Colonic mucosa (tissue), 4 donors: ENCODE results near the gene GPR84. TPM values are rescaled to one million over a fixed set of nuclear protein-coding genes. Genes with fewer than 3 reads are reported as not detected.

Experiments
- DNase-seq: peaks from one replicate; pipeline ENCODE4 v3.0.0-alpha.2; 2020
- H3K27ac ChIP-seq: fragments of 200-600 bp; one replicate; pipeline ENCODE4 v1.8.0; 2021
- H3K27me3 ChIP-seq: fragments of 200-600 bp; one replicate; pipeline ENCODE4 v1.8.0; 2021
- H3K36me3 ChIP-seq: fragments of 200-600 bp; one replicate; pipeline ENCODE4 v1.8.0; 2021
- H3K4me1 ChIP-seq: fragments of 200-600 bp; one replicate; pipeline ENCODE4 v1.8.0; 2021; ENCODE audit warnings: mild to moderate bottlenecking
- H3K4me3 ChIP-seq: fragments of 200-600 bp; one replicate; pipeline ENCODE4 v1.8.0; 2021
- H3K9ac ChIP-seq, 2 donors: one replicate each; pipeline ENCODE4 v1.7.0; 2013; ENCODE audit warnings: control low read depth in 2 of 2, low read depth in 2 of 2, low read length in 2 of 2
- H3K9me3 ChIP-seq: fragments of 200-600 bp; one replicate; pipeline ENCODE4 v1.8.0; 2021
- CTCF ChIP-seq: fragments of 200-600 bp; IDR thresholded peaks from one replicate; pipeline ENCODE4 v1.8.0; 2022; ENCODE audit warnings: antibody characterized with exemption, mild to moderate bottlenecking
- intact Hi-C: fragments of 100-400 bp; cut with DNase I; formaldehyde crosslinking; loops from one replicate; pipeline ENCODE4 v1.14.1; 2022
- total RNA-seq, 2 donors: library from RNA; stranded (reverse); fragmentation: NEBNext Ultra II Directional in 1 of 2; extraction: Animal tissue kit (Norgen Biotek cat#: 25700) in 1 of 2; gene quantifications; one replicate each; pipeline ENCODE4 v1.2.1, GENCODE V29; 2021
- donor health status: healthy.
- donor health status: DM: no; HTN: no; CAD: no.
- donor health status: DM: no; HTN: no; CAD: no.

The GPR84 gene
- total RNA-seq, 2 donors from 2014 or later: 0.21 TPM; not detected in 1

GRCh38 chr12:54358945-54359761, 5.1 kb downstream of the GPR84 start:
- peak overlapping the region; percentile 81 to 89 for H3K9ac ChIP-seq
- peak; percentile 97 for DNase-seq
- H3K27ac ChIP-seq: peak overlapping the region; percentile 75
- no peaks in the 10 kb centered on the region for H3K27me3 ChIP-seq
- H3K9me3 ChIP-seq: no peaks in the 10 kb centered on the region
- TF ChIP-seq CTCF: no peak
- peak overlapping the region; percentile 41 for H3K4me3 ChIP-seq
- intact Hi-C loops: loop anchor here (10.0 kb wide), 1 partner anchor 354 kb away; the partner anchor contains the start of genes HOXC8 and HOXC9
- H3K4me1 ChIP-seq: no peaks in the 10 kb centered on the region
- no peaks in the 10 kb centered on the region for H3K36me3 ChIP-seq

- Histone ChIP-seq H3K4me3 (peak overlapping the region; percentile 41), H3K9me3 (no peaks in the 10 kb centered on the region), H3K4me1 (no peaks in the 10 kb centered on the region), H3K36me3 (no peaks in the 10 kb centered on the region), H3K27me3 (no peaks in the 10 kb centered on the region), H3K27ac (peak overlapping the region; percentile 75), H3K9ac (peak overlapping the region; percentile 81 to 89)
- intact Hi-C loops: loop anchor here (10.0 kb wide), 1 partner anchor 354 kb away; the partner anchor contains the start of genes HOXC8 and HOXC9
- no peak for TF ChIP-seq CTCF
- DNase-seq: no peak
Measured at GRCh38 chr12:54358191-54358944, 5.9 kb downstream of the GPR84 start.

- no peaks in the 10 kb centered on the region for H3K9me3 ChIP-seq
- H3K9ac ChIP-seq: peak overlapping the region in 1 of 2 donors; percentile 81
- no peak overlapping the region for H3K27ac ChIP-seq
- TF ChIP-seq CTCF: no peak
- no peaks in the 10 kb centered on the region for H3K4me1 ChIP-seq
- intact Hi-C loops: loop anchor here (10.0 kb wide), 1 partner anchor 353 kb away; the partner anchor contains the start of genes HOXC8 and HOXC9
- no peaks in the 10 kb centered on the region for H3K27me3 ChIP-seq
- H3K36me3 ChIP-seq: no peaks in the 10 kb centered on the region
- H3K4me3 ChIP-seq: no peak overlapping the region
- no peak for DNase-seq
Measured at GRCh38 chr12:54357506-54358190, 6.6 kb downstream of the GPR84 start.

GRCh38 chr12:54356951-54357356, 7.3 kb downstream of the GPR84 start:
- H3K36me3 ChIP-seq: no peaks in the 10 kb centered on the region
- no peak overlapping the region for H3K9ac ChIP-seq
- no peak for TF ChIP-seq CTCF
- H3K4me1 ChIP-seq: no peaks in the 10 kb centered on the region
- no peak overlapping the region for H3K27ac ChIP-seq
- no peak overlapping the region for H3K4me3 ChIP-seq
- H3K9me3 ChIP-seq: no peaks in the 10 kb centered on the region
- DNase-seq: no peak
- H3K27me3 ChIP-seq: no peaks in the 10 kb centered on the region
- intact Hi-C loops: loop anchor here (10.0 kb wide), 1 partner anchor 352 kb away; the partner anchor contains the start of genes HOXC8 and HOXC9

- no peak overlapping the region for H3K9ac ChIP-seq
- no peak overlapping the region for H3K4me3 ChIP-seq
- no peaks in the 10 kb centered on the region for H3K27me3 ChIP-seq
- intact Hi-C loops: loop anchor here (10.0 kb wide), 1 partner anchor 351 kb away; the partner anchor contains the start of genes HOXC8 and HOXC9
- TF ChIP-seq CTCF: no peak
- no peak for DNase-seq
- H3K4me1 ChIP-seq: no peaks in the 10 kb centered on the region
- no peak overlapping the region for H3K27ac ChIP-seq
- no peaks in the 10 kb centered on the region for H3K9me3 ChIP-seq
- no peaks in the 10 kb centered on the region for H3K36me3 ChIP-seq
Measured at GRCh38 chr12:54356228-54356627, 8.1 kb downstream of the GPR84 start.
